KBM-7 (cell line): ENCODE results near the gene RCOR3.
"Not testable (repeated sequence)": the region's sequence is repeated elsewhere in the genome, so short reads cannot be mapped to it uniquely, and the experiment has no call there.

Experiments
- DNase-seq: peaks from one replicate; pipeline ENCODE4 v3.0.0-alpha.2; 2015
- in situ Hi-C: fragments of 300-500 bp; cut with MboI; formaldehyde crosslinking; loops from 2 replicates; pipeline ENCODE4 v1.14.3; 2020; ENCODE audit warnings: low sequenced_read_pairs, low pct_unique_long_range_greater_than_20kb, mixed read lengths

Gene RCOR3

GRCh38 chr1:211258310-211258755 is 833 bp upstream of the RCOR3 start:
- in situ Hi-C loops, result no loop called here
- peak; percentile 80 for DNase-seq

GRCh38 chr1:211259638-211260126 is 516 bp downstream of the RCOR3 start:
- DNase-seq, result no peak
- in situ Hi-C loops, result no loop called here

- DNase-seq, result peak; percentile 79
- in situ Hi-C loops, result no loop called here
These were observed 1.3 kb downstream of the RCOR3 start for GRCh38 chr1:211260141-211261107.

GRCh38 chr1:211261229-211261628 is 2.1 kb downstream of the RCOR3 start:
- in situ Hi-C loops, result no loop called here
- DNase-seq, result no peak

- DNase-seq, in situ Hi-C loops: not testable (repeated sequence)
These were observed 3.9 kb downstream of the RCOR3 start for GRCh38 chr1:211263022-211263421.

GRCh38 chr1:211267204-211267857 is 8.2 kb downstream of the RCOR3 start:
- DNase-seq, result no peak
- in situ Hi-C loops, result no loop called here

- in situ Hi-C loops, result no loop called here
- no peak for DNase-seq
These were observed 20.2 kb downstream of the RCOR3 start for GRCh38 chr1:211279340-211279739.

- DNase-seq, result no peak
- in situ Hi-C loops, result no loop called here
These were observed 21.7 kb downstream of the RCOR3 start for GRCh38 chr1:211280910-211281309.

GRCh38 chr1:211281320-211282022 is 22.3 kb downstream of the RCOR3 start:
- in situ Hi-C loops, result no loop called here
- DNase-seq, result no peak

GRCh38 chr1:211282023-211282373 is 22.8 kb downstream of the RCOR3 start:
- DNase-seq, result no peak
- in situ Hi-C loops, result no loop called here

GRCh38 chr1:211285196-211285595 is 26.0 kb downstream of the RCOR3 start:
- DNase-seq, result no peak
- in situ Hi-C loops, result no loop called here

- in situ Hi-C loops, result no loop called here
These were observed 28.1 kb downstream of the RCOR3 start for GRCh38 chr1:211287218-211287617.

GRCh38 chr1:211292411-211292810 is 33.2 kb downstream of the RCOR3 start:
- in situ Hi-C loops, result no loop called here

More at GRCh38 chr1:211287218-211287617, 28.1 kb downstream of the RCOR3 start:
- DNase-seq, result no peak

GRCh38 chr1:211296396-211296795 is 37.2 kb downstream of the RCOR3 start:
- no peak for DNase-seq
- in situ Hi-C loops, result no loop called here

More at GRCh38 chr1:211292411-211292810, 33.2 kb downstream of the RCOR3 start:
- no peak for DNase-seq

- no peak for DNase-seq
- in situ Hi-C loops, result no loop called here
These were observed 45.9 kb downstream of the RCOR3 start for GRCh38 chr1:211305044-211305443.

GRCh38 chr1:211309617-211310016 is 50.5 kb downstream of the RCOR3 start:
- in situ Hi-C loops, result no loop called here

GRCh38 chr1:211313392-211313791 is 54.2 kb downstream of the RCOR3 start:
- in situ Hi-C loops, result no loop called here
- DNase-seq, result no peak

More at GRCh38 chr1:211309617-211310016, 50.5 kb downstream of the RCOR3 start:
- DNase-seq, result no peak

GRCh38 chr1:211318576-211319280 is 59.6 kb downstream of the RCOR3 start:
- in situ Hi-C loops, result no loop called here
- peak; percentile 40 for DNase-seq

- in situ Hi-C loops, result no loop called here
- DNase-seq, result no peak
These were observed 60.7 kb downstream of the RCOR3 start for GRCh38 chr1:211319892-211320291.
